Activated CD4-positive, CD25-positive, alpha-beta regulatory T cell treated with anti-CD3 and anti-CD28 coated beads, Interleukin-2, amount 50 U/mL, for 24 hours (primary cell): ENCODE measurements around the gene PLXNA4.

Experiments used
- ATAC-seq, 2 donors: fragments of 150-1000 bp; cut with Tn5 transposase; one replicate each; pipeline ENCODE4 v1.10.0; 2021; ENCODE audit warnings: mild to moderate bottlenecking in 1 of 2, moderate library complexity in 1 of 2

PLXNA4 gene

GRCh38 chr7:132430861-132431822, 145.1 kb downstream of the PLXNA4 start:
- ATAC-seq: peak; percentile 20 to 71

DNA sequence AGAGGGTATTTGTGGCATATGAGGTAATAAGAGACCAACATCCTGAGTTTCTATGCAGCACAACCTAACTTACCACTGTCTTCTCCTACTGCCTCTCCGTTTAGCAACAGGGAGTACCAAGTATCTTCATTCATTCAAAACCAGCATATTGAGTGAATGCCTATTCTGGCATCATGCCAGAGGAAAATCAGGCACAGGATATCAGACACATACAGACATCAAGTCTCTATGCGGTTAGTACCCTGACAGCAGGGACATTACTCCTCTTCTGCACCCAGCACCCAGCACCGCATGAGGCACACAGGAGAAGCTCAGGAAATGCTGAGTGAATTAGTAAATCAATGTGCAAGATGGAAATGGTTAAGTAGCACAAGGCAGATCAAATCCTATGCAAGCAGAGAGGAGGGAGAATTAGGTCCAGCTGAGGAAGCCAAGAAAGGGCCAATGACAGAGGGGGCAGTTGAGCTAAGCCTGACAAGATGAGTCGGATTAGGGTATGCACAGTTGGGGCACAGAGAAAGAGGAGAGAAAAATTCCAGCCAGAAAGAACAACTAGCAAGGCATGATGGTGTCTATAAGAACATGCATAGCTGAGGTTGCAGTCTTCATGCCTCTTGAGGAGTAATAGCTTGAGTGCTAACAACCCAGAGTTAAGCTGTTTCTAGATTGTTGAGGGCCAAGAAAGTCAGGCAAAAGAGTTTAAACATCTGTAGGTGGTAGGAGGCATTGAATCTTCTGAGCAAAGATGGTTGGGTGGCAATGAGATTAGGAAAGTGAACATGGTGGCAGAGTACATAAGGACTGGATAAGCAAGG, 146.0 kb downstream of the PLXNA4 start:
- no peak for ATAC-seq

GRCh38 chr7:132429181-132429580, 147.1 kb downstream of the PLXNA4 start:
- no peak for ATAC-seq

DNA sequence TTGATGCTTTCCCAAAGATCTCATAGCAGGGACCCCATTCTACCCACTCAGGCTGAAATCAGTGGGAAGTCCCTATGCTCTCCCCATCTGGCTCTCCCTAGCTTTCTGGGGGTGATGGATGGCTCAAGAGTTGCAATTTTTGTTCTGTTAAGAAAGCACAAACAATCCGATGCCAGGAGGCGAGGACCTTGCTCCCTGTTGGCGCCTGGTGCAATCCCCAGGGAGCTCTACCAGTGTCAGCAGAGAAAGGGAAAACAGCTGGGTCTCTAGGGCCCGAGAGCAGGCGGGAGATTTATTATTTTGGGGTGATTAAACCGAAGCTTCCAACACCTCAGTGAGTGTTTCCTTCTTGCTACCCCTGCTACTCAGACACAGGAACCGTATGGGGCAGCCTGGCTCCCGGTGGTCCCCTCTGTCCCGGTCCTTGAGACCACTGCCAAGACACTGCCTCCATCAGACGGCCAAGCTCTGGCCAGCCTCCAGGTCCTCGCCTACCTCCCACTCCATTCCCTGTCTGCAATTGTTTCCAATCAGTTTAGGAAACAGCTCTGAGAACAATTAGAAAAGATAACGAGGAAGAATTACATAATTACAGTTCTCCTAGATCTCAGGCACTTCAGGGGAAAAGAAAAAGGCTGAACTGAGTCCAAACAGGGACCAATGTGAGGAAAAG, 147.9 kb downstream of the PLXNA4 start:
- ATAC-seq: no peak

- ATAC-seq: no peak
Measured at GRCh38 chr7:132425942-132426341, 150.3 kb downstream of the PLXNA4 start.

GRCh38 chr7:132424821-132425724, 151.2 kb downstream of the PLXNA4 start:
- ATAC-seq: no peak

GRCh38 chr7:132424277-132424676, 152.0 kb downstream of the PLXNA4 start:
- ATAC-seq: no peak

DNA sequence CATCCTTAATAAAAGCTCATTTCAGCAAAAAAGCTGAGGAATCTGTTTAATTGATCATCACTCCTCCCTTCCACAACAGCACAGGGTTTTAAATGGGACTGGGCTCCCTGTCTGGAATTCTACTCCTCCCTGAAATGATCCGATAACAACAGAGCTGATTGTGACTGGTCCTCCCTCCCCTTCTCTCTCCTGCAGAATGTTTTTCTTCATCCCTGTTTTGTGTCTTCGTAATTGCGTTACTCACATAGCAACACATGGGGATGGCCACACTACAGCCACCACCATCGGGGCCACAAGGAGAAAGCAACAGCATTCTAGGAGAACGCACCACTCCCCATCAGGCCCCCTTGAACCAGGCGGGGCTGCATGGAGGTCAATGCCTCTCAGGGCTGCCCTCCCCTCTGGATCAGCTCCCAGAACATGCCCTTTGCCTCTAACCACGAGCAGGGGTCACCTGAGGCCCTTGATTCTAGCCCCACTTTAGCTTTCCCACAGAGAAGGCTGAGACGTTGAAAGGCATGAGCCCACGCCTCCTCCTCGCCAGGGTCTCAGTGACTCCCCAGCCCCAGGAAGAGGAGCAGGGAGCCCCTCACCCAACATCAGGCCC, 152.6 kb downstream of the PLXNA4 start:
- ATAC-seq: no peak

GRCh38 chr7:132422502-132423111, 153.7 kb downstream of the PLXNA4 start:
- ATAC-seq: no peak

- ATAC-seq: no peak
Measured at GRCh38 chr7:132420527-132420926, 155.7 kb downstream of the PLXNA4 start.

GRCh38 chr7:132419542-132419941, 156.7 kb downstream of the PLXNA4 start:
- no peak for ATAC-seq

- no peak for ATAC-seq
Measured at GRCh38 chr7:132418840-132419239, 157.4 kb downstream of the PLXNA4 start.

DNA sequence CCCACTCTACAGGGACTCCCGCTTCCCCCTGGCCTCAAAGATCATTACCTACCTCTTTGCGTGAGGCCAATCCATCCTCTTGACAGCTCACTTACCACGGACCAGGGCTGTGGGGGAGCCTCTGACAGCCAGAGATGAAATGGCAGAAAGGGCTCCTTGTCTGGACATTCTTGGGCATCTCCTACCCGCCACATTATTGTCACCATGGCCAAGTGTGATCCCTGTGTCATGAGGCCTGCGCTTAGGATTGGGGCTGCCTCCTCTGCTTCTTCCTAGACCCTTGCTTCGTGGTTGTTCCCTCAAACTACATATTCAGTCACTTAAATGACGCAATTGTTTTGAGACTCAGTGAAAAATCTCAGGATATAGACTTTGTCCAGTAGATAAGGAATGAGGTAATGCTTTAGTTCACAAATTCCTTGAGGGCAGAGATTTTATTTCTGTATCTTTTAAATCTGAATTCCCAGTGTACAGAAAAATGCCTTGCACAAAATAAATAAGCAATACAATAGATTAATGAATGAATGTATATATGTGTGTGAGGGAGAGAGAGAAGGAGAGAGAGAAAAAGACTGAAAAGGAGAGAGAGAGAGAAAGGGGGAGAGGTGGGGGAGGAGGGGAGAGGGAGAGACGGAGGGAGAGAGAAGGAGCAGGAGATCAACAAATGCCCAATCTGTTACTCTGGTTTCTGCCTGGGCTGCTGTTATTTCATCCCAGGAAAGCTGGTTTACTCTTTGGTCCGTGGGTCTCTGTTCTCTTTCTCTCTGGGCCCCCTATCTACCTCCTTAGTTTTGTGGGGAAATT, 159.0 kb downstream of the PLXNA4 start:
- no peak for ATAC-seq

DNA sequence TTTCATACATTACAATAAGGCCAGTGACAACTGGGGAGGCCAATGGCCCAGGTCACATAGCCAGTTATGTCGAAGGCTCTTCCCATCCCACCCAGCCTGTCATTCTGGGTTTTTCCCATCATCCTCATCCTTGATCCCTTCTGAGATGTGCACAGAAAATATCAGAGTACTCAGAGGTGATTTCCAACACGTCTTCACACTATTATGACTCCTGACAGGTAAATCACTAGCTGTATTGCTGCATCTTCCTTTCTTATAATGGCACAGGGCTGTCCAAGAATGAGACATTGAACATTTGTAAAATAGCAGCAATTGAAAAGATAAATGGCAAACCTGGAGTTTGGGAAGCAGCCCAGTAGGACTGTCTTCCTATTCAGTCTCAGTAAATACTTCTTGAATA, 159.9 kb downstream of the PLXNA4 start:
- ATAC-seq: no peak

DNA sequence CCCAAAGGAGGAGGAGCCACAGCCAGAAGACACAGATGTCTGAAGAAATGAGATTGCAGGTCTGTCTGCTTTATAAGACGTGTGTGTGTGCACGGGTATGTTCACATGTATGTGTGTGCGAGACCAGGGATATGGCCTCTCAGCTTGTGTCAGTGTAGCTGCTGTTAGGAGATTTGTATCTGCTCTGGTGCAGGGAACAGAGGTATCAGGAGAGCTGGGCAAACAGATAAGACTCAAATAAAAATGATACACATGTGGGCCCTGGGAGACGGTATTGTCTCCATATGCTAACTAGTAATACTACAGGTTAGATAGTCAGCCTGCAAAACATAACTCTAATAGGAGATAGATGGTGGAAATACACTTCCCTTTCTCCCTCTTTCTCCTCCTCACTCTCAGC, 161.0 kb downstream of the PLXNA4 start:
- ATAC-seq: no peak

GRCh38 chr7:132414857-132415256, 161.4 kb downstream of the PLXNA4 start:
- ATAC-seq: no peak

DNA sequence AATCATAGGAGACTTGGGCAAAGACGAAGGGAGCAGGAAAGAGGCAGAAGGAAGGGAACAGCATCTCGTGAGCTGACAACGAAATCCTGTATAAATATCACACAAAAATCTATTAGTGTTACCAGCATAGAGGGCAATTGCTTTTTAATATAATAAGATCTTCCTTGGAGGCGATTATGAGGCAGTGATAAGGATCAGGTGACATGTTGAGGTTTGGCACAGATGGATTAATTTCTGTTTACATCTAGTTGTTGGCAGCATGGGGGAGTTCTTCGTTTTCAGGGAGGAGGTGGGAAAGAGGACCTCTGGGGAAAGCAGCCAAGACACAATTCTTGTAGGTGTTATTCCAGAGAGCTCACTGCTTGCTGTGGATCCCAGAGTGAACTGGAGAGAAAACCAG, 163.8 kb downstream of the PLXNA4 start:
- no peak for ATAC-seq

GRCh38 chr7:132410861-132411541, 165.3 kb downstream of the PLXNA4 start:
- no peak for ATAC-seq

- ATAC-seq: no peak
Measured at GRCh38 chr7:132410385-132410784, 165.9 kb downstream of the PLXNA4 start.

DNA sequence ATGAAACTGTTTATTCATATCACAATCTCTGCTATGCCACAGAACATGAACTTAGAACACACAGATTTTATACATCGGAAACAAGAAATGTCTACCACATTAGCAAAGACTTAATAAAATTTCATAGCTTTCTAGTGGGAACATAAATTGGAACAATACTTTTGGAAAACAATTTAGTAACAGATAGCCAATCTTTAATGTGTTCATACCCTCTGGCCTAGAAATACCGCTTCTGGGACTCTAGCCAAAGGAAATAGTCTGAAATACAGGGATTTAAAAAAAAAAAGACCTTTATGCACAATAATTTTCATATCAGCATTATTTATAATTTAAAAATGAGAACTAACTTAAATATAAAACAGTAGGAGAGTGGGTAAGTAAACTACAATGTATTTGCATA, 168.5 kb downstream of the PLXNA4 start:
- no peak for ATAC-seq
